ENCODE data around the gene PHIP. TPM values are rescaled to one million over a fixed set of nuclear protein-coding genes. Genes with fewer than 3 reads are reported as not detected.

Gene PHIP
- total RNA-seq, 1 experiment from 2014 or later, result 22.6 TPM

GRCh38 chr6:79005497-79005896, 72.6 kb downstream of the PHIP start:
- no TSS peak for BruUV-seq (replicated peaks)
- no peaks in the 10 kb centered on the region for H3K27me3 ChIP-seq (ENCODE audit: insufficient read depth, low read length)
- H3K4me2 ChIP-seq (ENCODE audit: low read length), result no peak overlapping the region
- H4K20me1 ChIP-seq (ENCODE audit: insufficient read depth), result no peaks in the 10 kb centered on the region
- H3K4me1 ChIP-seq (ENCODE audit: control insufficient read depth in 1 of 2, insufficient read depth in 2 of 2, low read length in 2 of 2), result no peaks in the 10 kb centered on the region
- H2AFZ ChIP-seq (ENCODE audit: low read depth, low read length, poor library complexity, severe bottlenecking), result no peak overlapping the region
- RAD21 ChIA-PET (ENCODE audit: low non-redundant PET in 1 of 2, low total read pairs in 2 of 2, uncharacterized antibody in 2 of 2, unreplicated experiment in 2 of 2), result no interaction called here
- TF ChIP-seq REST (IDR thresholded peaks at IDR 0.05; ENCODE audit: low read depth) (no peak), ZFX (IDR thresholded peaks at IDR 0.05) (no peak), POLR2A (IDR thresholded peaks at IDR 0.05; ENCODE audit: borderline replicate concordance, extremely low read depth, insufficient read depth, insufficient read length) (no peak), YY1 (IDR thresholded peaks at IDR 0.05; ENCODE audit: extremely low read depth, insufficient replicate concordance, low read depth, low read length) (no peak), SIN3A (IDR thresholded peaks at IDR 0.05; ENCODE audit: low read depth) (no peak), ZNF274 (IDR thresholded peaks at IDR 0.05; ENCODE audit: low read depth, low read length) (no peak), MAX (IDR thresholded peaks at IDR 0.05) (no peak), SRF (IDR thresholded peaks at IDR 0.05; ENCODE audit: low read depth) (no peak)
- CTCF ChIA-PET, result no interaction called here
- H3K36me3 ChIP-seq (ENCODE audit: control insufficient read depth in 1 of 2, insufficient read depth in 2 of 2, low read length in 2 of 2), result peaks cover 11 to 17% of the 10 kb centered on the region in 2 experiments; a peak in 3 of 4 replicates
- H3K9me3 ChIP-seq (ENCODE audit: control insufficient read depth in 1 of 2, insufficient read depth in 1 of 2, low read depth in 1 of 2, low read length in 2 of 2), result no peaks in the 10 kb centered on the region
- H3K4me3 ChIP-seq (replicated peaks in 1 of 2; ENCODE audit: low read depth in 1 of 2, low read length in 2 of 2), result no peak overlapping the region
- no peaks in the 10 kb centered on the region for H3K79me2 ChIP-seq (ENCODE audit: insufficient read depth, low read length)
- intact Hi-C loops (cut with micrococcal nuclease), result no loop called here
- no peak overlapping the region for H3K27ac ChIP-seq (ENCODE audit: low read depth, low read length)
- POLR2A ChIA-PET, result no interaction called here
- DNase-seq (ENCODE audit: low read depth, low spot score) (no peak), ATAC-seq (no peak)
- no peaks in the 10 kb centered on the region for H3K9me2 ChIP-seq (ENCODE audit: insufficient read depth)
- no peak overlapping the region for H3K9ac ChIP-seq (ENCODE audit: low read length)

Measured in HCT116 (cell line).